T-cell (primary cell): Measurements from ENCODE around the gene PRKCA. TPM values are rescaled to one million over a fixed set of nuclear protein-coding genes. Genes with fewer than 3 reads are reported as not detected.

Experiments used
- ATAC-seq, 4 experiments: fragments of 200-7000 bp in 3 of 4; fragments of 150-1000 bp in 1 of 4; cut with Tn5 transposase; replicated peaks in 1 of 4; 1 replicate in 3 of 4; 2 replicates in 1 of 4; pipeline ENCODE4 v1.10.0; 2021; ENCODE audit warnings: moderate library complexity in 3 of 4, mild to moderate bottlenecking in 2 of 4, moderate number of reproducible peaks in 1 of 4
- CTCF ChIA-PET, 2 donors: fragments of 300-600 bp; sonication (Branson Sonifier 250); formaldehyde crosslinking; loops; one replicate each; lab custom pipeline; 2022; ENCODE audit warnings: antibody characterized with exemption in 2 of 2; lab: Charles Lee
- POLR2A ChIA-PET, 2 donors: fragments of 300-600 bp; sonication (Branson Sonifier 250); formaldehyde crosslinking; loops; one replicate each; lab custom pipeline; 2022; ENCODE audit warnings: antibody characterized with exemption in 2 of 2; lab: Charles Lee
- DNase-seq, 35 experiments: peaks; one replicate each; pipeline versions ENCODE4 v3.0.0 to v3.0.0-alpha.2; 2013 to 2023
- H3K27ac ChIP-seq: one replicate; pipeline ENCODE4 v1.5.1; 2013; ENCODE audit warnings: low read length
- H3K27me3 ChIP-seq, 2 experiments: replicated peaks in 1 of 2; 1 replicate in 1 of 2; 2 replicates in 1 of 2; pipeline versions ENCODE4 v1.6.1 to v1.7.0; 2013; ENCODE audit warnings: low read length in 1 of 2, mixed read lengths in 1 of 2; ENCODE audit not compliant: control insufficient read depth in 2 of 2, insufficient read depth in 2 of 2; ENCODE audit errors: extremely low read depth in 1 of 2
- H3K36me3 ChIP-seq, 2 donors: 1 replicate in 1 of 2; 2 replicates in 1 of 2; pipeline versions ENCODE4 v1.6.1 to v1.7.0; 2013; ENCODE audit warnings: low read length in 1 of 2; ENCODE audit not compliant: control insufficient read depth in 2 of 2, insufficient read depth in 1 of 2; ENCODE audit errors: extremely low read depth in 1 of 2
- H3K4me1 ChIP-seq, 2 experiments: 1 replicate in 1 of 2; 2 replicates in 1 of 2; pipeline versions ENCODE4 v1.6.1 to v1.7.0; 2013; ENCODE audit warnings: low read length in 2 of 2, mixed read lengths in 1 of 2; ENCODE audit not compliant: insufficient read depth in 2 of 2, control insufficient read depth in 1 of 2; ENCODE audit errors: extremely low read depth in 1 of 2
- H3K4me3 ChIP-seq, 2 donors: 1 replicate in 1 of 2; 2 replicates in 1 of 2; pipeline versions ENCODE4 v1.5.1 to v1.7.0; 2013; ENCODE audit warnings: mild to moderate bottlenecking in 2 of 2, low read length in 1 of 2, moderate library complexity in 1 of 2; ENCODE audit not compliant: control insufficient read depth in 1 of 2; ENCODE audit errors: extremely low read depth in 1 of 2
- H3K9me3 ChIP-seq: 2 replicates; pipeline ENCODE4 v1.7.0; 2013
- H3K27ac Mint-ChIP-seq, 2 donors: one replicate each; pipeline ENCODE4 v1.8.0; 2020 to 2021; ENCODE audit warnings: mild to moderate bottlenecking in 2 of 2, mixed read lengths in 2 of 2
- H3K27me3 Mint-ChIP-seq, 2 donors: one replicate each; pipeline ENCODE4 v1.8.0; 2021 to 2022; ENCODE audit warnings: mixed read lengths in 2 of 2
- H3K36me3 Mint-ChIP-seq: one replicate; pipeline ENCODE4 v1.8.0; 2021; ENCODE audit warnings: mixed read lengths
- H3K4me1 Mint-ChIP-seq, 3 donors: one replicate each; pipeline ENCODE4 v1.8.0; 2020 to 2022; ENCODE audit warnings: mixed read lengths in 3 of 3, mild to moderate bottlenecking in 1 of 3
- H3K4me3 Mint-ChIP-seq, 3 donors: one replicate each; pipeline ENCODE4 v1.8.0; 2020 to 2022; ENCODE audit warnings: mild to moderate bottlenecking in 3 of 3, mixed read lengths in 3 of 3, moderate library complexity in 3 of 3
- H3K9me3 Mint-ChIP-seq, 3 donors: one replicate each; pipeline ENCODE4 v1.8.0; 2020 to 2022; ENCODE audit warnings: mixed read lengths in 3 of 3
- WGBS: methylation state at CpG from one replicate; pipeline ENCODE4 v1.1.5; 2013; ENCODE audit warnings: missing lambda C conversion rate; ENCODE audit not compliant: insufficient coverage; 5-methylcytosine and 5-hydroxymethylcytosine counted together
- total RNA-seq, 35 experiments: library from RNA in 6 of 35; stranded (reverse) in 6 of 35; fragments of 120-200 nt in 1 of 35; gene quantifications; one replicate each; pipeline versions ENCODE4 v1.2.1 to v1.2.4 and lab custom pipeline; 2013 to 2026

The PRKCA gene
- total RNA-seq, 5 donors from 2014 or later (not counting 1 experiment from before 2014, with no cell fraction given): 75.9 to 128 (median 82.0) TPM

DNA sequence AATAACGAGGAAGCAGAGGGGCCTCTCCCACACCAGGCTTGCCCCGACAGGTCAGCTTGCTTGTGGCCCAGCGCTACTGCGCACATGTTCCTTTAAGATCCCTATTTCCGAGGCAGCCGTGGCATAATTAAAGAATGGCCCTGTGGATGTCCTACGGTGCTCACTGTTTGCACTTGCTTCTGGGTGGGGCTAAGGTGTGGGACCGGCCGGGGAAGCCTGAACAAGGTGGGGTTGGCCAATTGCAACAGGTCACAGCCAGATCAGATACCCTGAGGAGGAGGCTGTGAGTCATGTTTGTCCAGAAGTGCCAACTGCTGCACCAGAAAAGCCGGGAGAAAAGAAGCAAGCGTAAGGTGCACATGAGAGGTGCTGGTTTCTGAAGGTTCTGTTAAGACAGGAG lies 374.0 kb downstream of the PRKCA start:
- no peaks in the 10 kb centered on the region for H3K27me3 ChIP-seq
- ChIA-PET CTCF (no interaction called here), POLR2A (no interaction called here)
- ATAC-seq (no peak), DNase-seq (no peak)
- Mint-ChIP-seq H3K4me3 (no peak overlapping the region), H3K36me3 (peaks cover 17% of the 10 kb centered on the region), H3K4me1 (peaks cover 45 to 55% (median 46%) of the 10 kb centered on the region in 3 donors), H3K27ac (no peak overlapping the region), H3K9me3 (peaks cover 0 to 8% (median 0%) of the 10 kb centered on the region in 3 donors), H3K27me3 (no peaks in the 10 kb centered on the region)
- H3K4me3 ChIP-seq: no peak overlapping the region
- H3K36me3 ChIP-seq: peaks cover 0 to under 1% of the 10 kb centered on the region in 2 donors
- 88% methylated on average over 8 of the region's 11 CpGs for WGBS
- no peaks in the 10 kb centered on the region for H3K9me3 ChIP-seq
- peaks cover 18 to 19% of the 10 kb centered on the region in 2 experiments for H3K4me1 ChIP-seq
- H3K27ac ChIP-seq: no peak overlapping the region

DNA sequence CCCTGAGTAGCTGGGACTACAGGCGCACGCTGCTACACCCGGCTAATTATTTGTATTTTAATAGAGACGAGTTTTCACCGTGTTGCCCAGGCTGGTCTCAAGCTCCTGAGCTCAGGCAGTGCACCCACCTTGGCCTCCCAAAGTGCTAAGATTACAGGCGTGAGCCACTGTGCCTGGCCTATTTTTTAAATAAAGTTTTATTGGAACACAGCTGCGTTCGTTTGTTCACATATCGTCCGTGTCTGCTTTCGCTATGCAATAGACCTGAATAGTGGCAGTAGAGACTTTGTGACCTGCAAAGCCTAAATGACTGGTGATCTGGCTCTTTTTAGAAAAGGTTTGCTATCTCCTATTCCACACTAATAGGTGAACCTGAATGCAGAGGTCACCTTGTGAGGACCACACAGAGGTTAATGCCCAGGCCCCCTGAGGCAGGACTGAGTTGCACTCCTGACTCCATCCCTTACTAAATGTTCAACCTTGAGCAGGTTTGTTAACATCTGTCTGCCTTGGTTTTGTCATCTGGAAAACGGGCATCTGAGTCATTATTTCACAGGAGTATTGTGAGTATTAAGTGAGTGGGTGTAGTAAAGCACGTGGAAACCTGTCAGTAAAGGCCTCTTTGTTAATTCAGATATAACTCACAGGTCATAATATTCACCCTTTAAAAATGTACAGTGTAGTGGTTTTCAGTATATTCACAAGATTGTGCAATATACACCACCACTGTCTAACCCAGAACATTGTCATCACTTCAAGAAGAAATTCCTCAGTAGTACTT lies 375.0 kb downstream of the PRKCA start:
- peaks cover 39 to 45% (median 44%) of the 10 kb centered on the region in 3 donors for H3K4me1 Mint-ChIP-seq
- Histone ChIP-seq H3K4me3 (no peak overlapping the region), H3K27me3 (no peaks in the 10 kb centered on the region), H3K36me3 (peaks cover 0 to 5% of the 10 kb centered on the region in 2 donors), H3K4me1 (peaks cover 17 to 18% of the 10 kb centered on the region in 2 experiments), H3K9me3 (no peaks in the 10 kb centered on the region), H3K27ac (no peak overlapping the region)
- H3K27me3 Mint-ChIP-seq: no peaks in the 10 kb centered on the region
- H3K4me3 Mint-ChIP-seq: no peak overlapping the region
- no peak overlapping the region for H3K27ac Mint-ChIP-seq
- H3K36me3 Mint-ChIP-seq: peaks cover 24% of the 10 kb centered on the region
- DNase-seq: no peak
- ChIA-PET POLR2A (no interaction called here), CTCF (no interaction called here)
- peaks cover 0 to 8% (median 0%) of the 10 kb centered on the region in 3 donors for H3K9me3 Mint-ChIP-seq
- ATAC-seq: no peak
- WGBS: 98% methylated on average over 6 of the region's 13 CpGs

- CTCF ChIA-PET: no interaction called here
- Histone ChIP-seq H3K27me3 (no peaks in the 10 kb centered on the region), H3K9me3 (no peaks in the 10 kb centered on the region), H3K36me3 (peaks cover 0 to 5% of the 10 kb centered on the region in 2 donors), H3K4me1 (peaks cover 12 to 18% of the 10 kb centered on the region in 2 experiments), H3K27ac (no peak overlapping the region), H3K4me3 (no peak overlapping the region)
- POLR2A ChIA-PET: no interaction called here
- no peak overlapping the region for H3K4me3 Mint-ChIP-seq
- DNase-seq (no peak), ATAC-seq (no peak)
- no peaks in the 10 kb centered on the region for H3K27me3 Mint-ChIP-seq
- WGBS: 100% methylated on average over 1 of the region's 1 CpG
- no peak overlapping the region for H3K27ac Mint-ChIP-seq
- H3K4me1 Mint-ChIP-seq: peaks cover 33 to 40% (median 39%) of the 10 kb centered on the region in 3 donors
- H3K9me3 Mint-ChIP-seq: peaks cover 0 to 8% (median 0%) of the 10 kb centered on the region in 3 donors
- peaks cover 30% of the 10 kb centered on the region for H3K36me3 Mint-ChIP-seq
Measured at GRCh38 chr17:66678061-66678460, 375.6 kb downstream of the PRKCA start.

- POLR2A ChIA-PET: interaction anchor here in 1 of 2 donors (0.5 kb wide), 1 partner anchor 35 kb away, joined by 3 read pairs; no protein-coding TSS in a partner anchor
- Histone ChIP-seq H3K9me3 (no peaks in the 10 kb centered on the region), H3K27ac (no peak overlapping the region), H3K36me3 (peaks cover 0 to 5% of the 10 kb centered on the region in 2 donors), H3K4me1 (peaks cover 5 to 13% of the 10 kb centered on the region in 2 experiments), H3K27me3 (no peaks in the 10 kb centered on the region), H3K4me3 (no peak overlapping the region)
- Mint-ChIP-seq H3K4me3 (no peak overlapping the region), H3K9me3 (peaks cover 0 to 8% (median 0%) of the 10 kb centered on the region in 3 donors), H3K4me1 (peaks cover 26 to 35% (median 32%) of the 10 kb centered on the region in 3 donors), H3K36me3 (peaks cover 33% of the 10 kb centered on the region), H3K27me3 (no peaks in the 10 kb centered on the region), H3K27ac (no peak overlapping the region)
- no CpG with 5 or more reads among the region's 2 CpGs for WGBS
- CTCF ChIA-PET: interaction anchor here in 1 of 2 donors (0.7 kb wide), 1 partner anchor 13 kb away, joined by 8 read pairs; no protein-coding TSS in a partner anchor
- ATAC-seq: no peak
- no peak for DNase-seq
Measured at GRCh38 chr17:66678827-66679226, 376.4 kb downstream of the PRKCA start.

DNA sequence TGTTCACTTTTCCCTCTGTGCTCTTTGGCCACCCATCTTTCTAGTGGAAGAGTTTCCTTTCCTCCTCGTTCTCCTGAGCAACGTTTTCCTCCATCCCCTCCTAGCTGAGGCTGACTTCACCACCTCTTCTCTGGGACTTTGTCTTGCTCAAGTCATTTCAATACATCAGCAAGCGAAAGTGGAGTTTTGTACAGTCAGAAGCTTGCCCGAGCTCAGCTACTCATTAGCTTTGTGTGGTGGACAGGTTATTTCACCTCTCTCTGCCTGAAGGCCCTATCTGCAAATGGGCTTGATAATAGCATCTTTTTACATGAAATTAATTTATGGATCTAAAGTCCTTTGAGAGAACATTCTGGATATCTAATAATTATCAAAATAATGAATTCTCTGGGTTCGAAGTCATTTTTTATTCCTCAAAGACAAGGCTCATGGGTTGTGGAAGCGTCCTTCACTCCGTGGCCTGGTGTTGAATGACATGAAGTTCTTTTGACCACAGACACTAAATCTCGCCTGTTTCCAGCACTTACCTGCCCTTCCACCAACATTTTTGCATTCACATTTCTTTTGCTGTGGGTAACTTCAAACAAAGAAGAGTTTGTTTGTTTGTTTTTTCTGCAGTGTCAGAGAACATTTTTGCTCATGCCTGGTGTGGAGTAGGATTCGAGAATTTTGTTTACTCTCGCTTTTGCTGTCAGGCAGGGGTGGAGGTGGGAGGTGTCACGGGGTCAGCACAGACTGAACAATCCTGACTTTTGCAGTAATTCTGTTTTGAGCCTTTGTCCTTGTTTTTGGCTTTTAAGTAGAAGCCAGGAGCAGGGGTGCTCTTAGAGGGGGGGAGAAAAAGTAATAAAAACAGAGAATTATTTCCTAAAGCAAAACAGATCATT lies 377.5 kb downstream of the PRKCA start:
- Histone ChIP-seq H3K9me3 (no peaks in the 10 kb centered on the region), H3K27ac (no peak overlapping the region), H3K36me3 (peaks cover 0 to 5% of the 10 kb centered on the region in 2 donors), H3K4me1 (peaks cover 0 to 2% of the 10 kb centered on the region in 2 experiments), H3K4me3 (no peak overlapping the region), H3K27me3 (no peaks in the 10 kb centered on the region)
- POLR2A ChIA-PET: interaction anchor here in 1 of 2 donors (0.6 kb wide), 1 partner anchor 19 kb away, joined by 8 read pairs; no protein-coding TSS in a partner anchor
- Mint-ChIP-seq H3K9me3 (peaks cover 0 to 8% (median 0%) of the 10 kb centered on the region in 3 donors), H3K4me3 (no peak overlapping the region), H3K36me3 (peaks cover 36% of the 10 kb centered on the region), H3K4me1 (peaks cover 16 to 27% (median 21%) of the 10 kb centered on the region in 3 donors), H3K27me3 (no peaks in the 10 kb centered on the region), H3K27ac (no peak overlapping the region)
- DNase-seq (no peak), ATAC-seq (no peak)
- 77% methylated on average over 6 of the region's 11 CpGs for WGBS
- CTCF ChIA-PET: interaction anchor here in 1 of 2 donors (0.7 kb wide), 1 partner anchor 12 kb away, joined by 8 read pairs; no protein-coding TSS in a partner anchor

- Histone ChIP-seq H3K27ac (no peak overlapping the region), H3K27me3 (no peaks in the 10 kb centered on the region), H3K4me3 (no peak overlapping the region), H3K36me3 (peaks cover 3 to 14% of the 10 kb centered on the region in 2 donors), H3K4me1 (no peaks in the 10 kb centered on the region), H3K9me3 (no peaks in the 10 kb centered on the region)
- no peak for DNase-seq
- CTCF ChIA-PET: no interaction called here
- no peak overlapping the region for H3K4me3 Mint-ChIP-seq
- H3K9me3 Mint-ChIP-seq: peaks cover 0 to 8% (median 0%) of the 10 kb centered on the region in 3 donors
- no peaks in the 10 kb centered on the region for H3K27me3 Mint-ChIP-seq
- peaks cover 37% of the 10 kb centered on the region for H3K36me3 Mint-ChIP-seq
- peaks cover 13 to 23% (median 15%) of the 10 kb centered on the region in 3 donors for H3K4me1 Mint-ChIP-seq
- no peak overlapping the region for H3K27ac Mint-ChIP-seq
- ATAC-seq: no peak
- WGBS: 94% methylated on average over 3 of the region's 5 CpGs
- POLR2A ChIA-PET: no interaction called here
Measured at GRCh38 chr17:66682283-66682682, 379.9 kb downstream of the PRKCA start.
